ENCODE data around the gene TNS2. TPM values are rescaled to one million over a fixed set of nuclear protein-coding genes. Genes with fewer than 3 reads are reported as not detected.

The TNS2 gene
- total and polyA plus RNA-seq, 2 donors = 2.3 to 40.4 TPM

GRCh38 chr12:53059434-53060063 lies 9.7 kb downstream of the TNS2 start:
- peaks cover 0 to 5% of the 10 kb centered on the region in 2 donors for H3K4me1 ChIP-seq (ENCODE audit: control insufficient read depth in 2 of 2, insufficient read depth in 2 of 2, low read length in 2 of 2)
- no peaks in the 10 kb centered on the region for H3K9me3 ChIP-seq (ENCODE audit: control insufficient read depth in 2 of 2, insufficient read depth in 1 of 2, low read length in 1 of 2)
- 96% methylated on average over 24 of the region's 24 CpGs for WGBS
- H3K27ac ChIP-seq (ENCODE audit: low read depth in 1 of 2, low read length in 1 of 2) = no peak overlapping the region
- no peak for DNase-seq (ENCODE audit: low read depth in 6 of 9, low spot score in 9 of 9)
- peaks cover 6 to 10% of the 10 kb centered on the region in 2 donors for H3K36me3 ChIP-seq (ENCODE audit: control insufficient read depth in 2 of 2, insufficient read depth in 2 of 2, low read length in 1 of 2)
- H3K27me3 ChIP-seq (ENCODE audit: control insufficient read depth in 2 of 2, insufficient read depth in 1 of 2, low read length in 1 of 2) = no peaks in the 10 kb centered on the region
- no peak overlapping the region for H3K4me3 ChIP-seq (ENCODE audit: low read length in 2 of 2)

GRCh38 chr12:53060064-53060720 lies 10.3 kb downstream of the TNS2 start:
- DNase-seq (ENCODE audit: low read depth in 6 of 9, low spot score in 9 of 9) = no peak
- 93% methylated on average over 17 of the region's 17 CpGs for WGBS
- no peak overlapping the region for H3K4me3 ChIP-seq (ENCODE audit: low read length in 2 of 2)
- no peak overlapping the region for H3K27ac ChIP-seq (ENCODE audit: low read depth in 1 of 2, low read length in 1 of 2)
- H3K9me3 ChIP-seq (ENCODE audit: control insufficient read depth in 2 of 2, insufficient read depth in 1 of 2, low read length in 1 of 2) = no peaks in the 10 kb centered on the region
- H3K4me1 ChIP-seq (ENCODE audit: control insufficient read depth in 2 of 2, insufficient read depth in 2 of 2, low read length in 2 of 2) = peaks cover 0 to 4% of the 10 kb centered on the region in 2 donors
- H3K27me3 ChIP-seq (ENCODE audit: control insufficient read depth in 2 of 2, insufficient read depth in 1 of 2, low read length in 1 of 2) = no peaks in the 10 kb centered on the region
- peaks cover 10 to 17% of the 10 kb centered on the region in 2 donors for H3K36me3 ChIP-seq (ENCODE audit: control insufficient read depth in 2 of 2, insufficient read depth in 2 of 2, low read length in 1 of 2)

- 76% methylated on average over 18 of the region's 18 CpGs for WGBS
- H3K27me3 ChIP-seq (ENCODE audit: control insufficient read depth in 2 of 2, insufficient read depth in 1 of 2, low read length in 1 of 2) = no peaks in the 10 kb centered on the region
- H3K9me3 ChIP-seq (ENCODE audit: control insufficient read depth in 2 of 2, insufficient read depth in 1 of 2, low read length in 1 of 2) = no peaks in the 10 kb centered on the region
- no peak for DNase-seq (ENCODE audit: low read depth in 6 of 9, low spot score in 9 of 9)
- H3K27ac ChIP-seq (ENCODE audit: low read depth in 1 of 2, low read length in 1 of 2) = no peak overlapping the region
- H3K4me3 ChIP-seq (ENCODE audit: low read length in 2 of 2) = no peak overlapping the region
- H3K36me3 ChIP-seq (ENCODE audit: control insufficient read depth in 2 of 2, insufficient read depth in 2 of 2, low read length in 1 of 2) = peaks cover 15 to 23% of the 10 kb centered on the region in 2 donors
- peaks cover 0 to 4% of the 10 kb centered on the region in 2 donors for H3K4me1 ChIP-seq (ENCODE audit: control insufficient read depth in 2 of 2, insufficient read depth in 2 of 2, low read length in 2 of 2)
Measured at GRCh38 chr12:53060721-53061276, 10.9 kb downstream of the TNS2 start.

- H3K27me3 ChIP-seq (ENCODE audit: control insufficient read depth in 2 of 2, insufficient read depth in 1 of 2, low read length in 1 of 2) = no peaks in the 10 kb centered on the region
- H3K4me1 ChIP-seq (ENCODE audit: control insufficient read depth in 2 of 2, insufficient read depth in 2 of 2, low read length in 2 of 2) = peaks cover 0 to 11% of the 10 kb centered on the region in 2 donors
- H3K36me3 ChIP-seq (ENCODE audit: control insufficient read depth in 2 of 2, insufficient read depth in 2 of 2, low read length in 1 of 2) = peaks cover 16 to 29% of the 10 kb centered on the region in 2 donors
- DNase-seq (ENCODE audit: low read depth in 6 of 9, low spot score in 9 of 9) = no peak
- no peak overlapping the region for H3K4me3 ChIP-seq (ENCODE audit: low read length in 2 of 2)
- 93% methylated on average over 5 of the region's 5 CpGs for WGBS
- no peaks in the 10 kb centered on the region for H3K9me3 ChIP-seq (ENCODE audit: control insufficient read depth in 2 of 2, insufficient read depth in 1 of 2, low read length in 1 of 2)
- no peak overlapping the region for H3K27ac ChIP-seq (ENCODE audit: low read depth in 1 of 2, low read length in 1 of 2)
Measured at GRCh38 chr12:53061404-53062010, 11.6 kb downstream of the TNS2 start.

- no peaks in the 10 kb centered on the region for H3K9me3 ChIP-seq (ENCODE audit: control insufficient read depth in 2 of 2, insufficient read depth in 1 of 2, low read length in 1 of 2)
- no peak for DNase-seq (ENCODE audit: low read depth in 6 of 9, low spot score in 9 of 9)
- H3K4me1 ChIP-seq (ENCODE audit: control insufficient read depth in 2 of 2, insufficient read depth in 2 of 2, low read length in 2 of 2) = peaks cover 0 to 11% of the 10 kb centered on the region in 2 donors
- no peaks in the 10 kb centered on the region for H3K27me3 ChIP-seq (ENCODE audit: control insufficient read depth in 2 of 2, insufficient read depth in 1 of 2, low read length in 1 of 2)
- WGBS = 89% methylated on average over 20 of the region's 20 CpGs
- no peak overlapping the region for H3K27ac ChIP-seq (ENCODE audit: low read depth in 1 of 2, low read length in 1 of 2)
- no peak overlapping the region for H3K4me3 ChIP-seq (ENCODE audit: low read length in 2 of 2)
- H3K36me3 ChIP-seq (ENCODE audit: control insufficient read depth in 2 of 2, insufficient read depth in 2 of 2, low read length in 1 of 2) = peaks cover 17 to 32% of the 10 kb centered on the region in 2 donors
Measured at GRCh38 chr12:53062011-53062961, 12.4 kb downstream of the TNS2 start.

- H3K27me3 ChIP-seq (ENCODE audit: control insufficient read depth in 2 of 2, insufficient read depth in 1 of 2, low read length in 1 of 2) = no peaks in the 10 kb centered on the region
- no peaks in the 10 kb centered on the region for H3K9me3 ChIP-seq (ENCODE audit: control insufficient read depth in 2 of 2, insufficient read depth in 1 of 2, low read length in 1 of 2)
- WGBS = 96% methylated on average over 14 of the region's 14 CpGs
- no peak for DNase-seq (ENCODE audit: low read depth in 6 of 9, low spot score in 9 of 9)
- peaks cover 26 to 35% of the 10 kb centered on the region in 2 donors for H3K36me3 ChIP-seq (ENCODE audit: control insufficient read depth in 2 of 2, insufficient read depth in 2 of 2, low read length in 1 of 2)
- no peak overlapping the region for H3K4me3 ChIP-seq (ENCODE audit: low read length in 2 of 2)
- no peak overlapping the region for H3K27ac ChIP-seq (ENCODE audit: low read depth in 1 of 2, low read length in 1 of 2)
- H3K4me1 ChIP-seq (ENCODE audit: control insufficient read depth in 2 of 2, insufficient read depth in 2 of 2, low read length in 2 of 2) = peaks cover 0 to 11% of the 10 kb centered on the region in 2 donors
Measured at GRCh38 chr12:53062977-53063707, 13.3 kb downstream of the TNS2 start.

- H3K9me3 ChIP-seq (ENCODE audit: control insufficient read depth in 2 of 2, insufficient read depth in 1 of 2, low read length in 1 of 2) = no peaks in the 10 kb centered on the region
- no peak overlapping the region for H3K27ac ChIP-seq (ENCODE audit: low read depth in 1 of 2, low read length in 1 of 2)
- peaks cover 29 to 38% of the 10 kb centered on the region in 2 donors for H3K36me3 ChIP-seq (ENCODE audit: control insufficient read depth in 2 of 2, insufficient read depth in 2 of 2, low read length in 1 of 2)
- no peak overlapping the region for H3K4me3 ChIP-seq (ENCODE audit: low read length in 2 of 2)
- 88% methylated on average over 13 of the region's 13 CpGs for WGBS
- peaks cover 0 to 14% of the 10 kb centered on the region in 2 donors for H3K4me1 ChIP-seq (ENCODE audit: control insufficient read depth in 2 of 2, insufficient read depth in 2 of 2, low read length in 2 of 2)
- DNase-seq (ENCODE audit: low read depth in 6 of 9, low spot score in 9 of 9) = no peak
- H3K27me3 ChIP-seq (ENCODE audit: control insufficient read depth in 2 of 2, insufficient read depth in 1 of 2, low read length in 1 of 2) = no peaks in the 10 kb centered on the region
Measured at GRCh38 chr12:53063708-53064612, 14.1 kb downstream of the TNS2 start.
